ENCODE results near the gene PDE4D. TPM values are rescaled to one million over a fixed set of nuclear protein-coding genes. Genes with fewer than 3 reads are reported as not detected.

The PDE4D gene
- total and polyA plus RNA-seq, 9 donors: 21.1 to 65.9 (median 33.0) TPM

GRCh38 chr5:59830536-59831200 is 62.9 kb downstream of the PDE4D start:
- no peak overlapping the region for H3K27ac ChIP-seq (ENCODE audit: low read length)
- H3K9me3 ChIP-seq (replicated peaks; ENCODE audit: control insufficient read depth, low read depth, low read length): no peaks in the 10 kb centered on the region
- no CpG with 5 or more reads among the region's 2 CpGs for WGBS (ENCODE audit: insufficient coverage)

GRCh38 chr5:59829922-59830321 is 63.6 kb downstream of the PDE4D start:
- no peak overlapping the region for H3K27ac ChIP-seq (ENCODE audit: low read length)
- no peaks in the 10 kb centered on the region for H3K27me3 ChIP-seq (ENCODE audit: control insufficient read depth, insufficient read depth, low read length)
- no peak overlapping the region for H3K4me3 ChIP-seq (ENCODE audit: low read length)
- H3K36me3 ChIP-seq (ENCODE audit: control insufficient read depth, insufficient read depth, low read length): no peaks in the 10 kb centered on the region
- WGBS (ENCODE audit: insufficient coverage): no CpG with 5 or more reads among the region's 2 CpGs
- H3K4me1 ChIP-seq (ENCODE audit: control insufficient read depth, insufficient read depth, low read length): no peaks in the 10 kb centered on the region
- DNase-seq: no peak
- no peaks in the 10 kb centered on the region for H3K9me3 ChIP-seq (replicated peaks; ENCODE audit: control insufficient read depth, low read depth, low read length)

More at GRCh38 chr5:59830536-59831200, 62.9 kb downstream of the PDE4D start:
- H3K27me3 ChIP-seq (ENCODE audit: control insufficient read depth, insufficient read depth, low read length): no peaks in the 10 kb centered on the region
- no peaks in the 10 kb centered on the region for H3K4me1 ChIP-seq (ENCODE audit: control insufficient read depth, insufficient read depth, low read length)
- DNase-seq: no peak
- no peak overlapping the region for H3K4me3 ChIP-seq (ENCODE audit: low read length)
- no peaks in the 10 kb centered on the region for H3K36me3 ChIP-seq (ENCODE audit: control insufficient read depth, insufficient read depth, low read length)

GRCh38 chr5:59829386-59829785 is 64.1 kb downstream of the PDE4D start:
- 17% methylated on average over 1 of the region's 1 CpG for WGBS (ENCODE audit: insufficient coverage)
- peak; percentile 79 for DNase-seq
- H3K36me3 ChIP-seq (ENCODE audit: control insufficient read depth, insufficient read depth, low read length): no peaks in the 10 kb centered on the region

GRCh38 chr5:59828623-59829022 is 64.9 kb downstream of the PDE4D start:
- Histone ChIP-seq H3K9me3 (replicated peaks; ENCODE audit: control insufficient read depth, low read depth, low read length) (no peaks in the 10 kb centered on the region), H3K27ac (ENCODE audit: low read length) (no peak overlapping the region), H3K4me3 (ENCODE audit: low read length) (no peak overlapping the region), H3K36me3 (ENCODE audit: control insufficient read depth, insufficient read depth, low read length) (no peaks in the 10 kb centered on the region), H3K4me1 (ENCODE audit: control insufficient read depth, insufficient read depth, low read length) (no peaks in the 10 kb centered on the region), H3K27me3 (ENCODE audit: control insufficient read depth, insufficient read depth, low read length) (no peaks in the 10 kb centered on the region)
- 56% methylated on average over 2 of the region's 3 CpGs for WGBS (ENCODE audit: insufficient coverage)
- DNase-seq: peak; percentile 37

More at GRCh38 chr5:59829386-59829785, 64.1 kb downstream of the PDE4D start:
- H3K4me3 ChIP-seq (ENCODE audit: low read length): no peak overlapping the region
- no peaks in the 10 kb centered on the region for H3K9me3 ChIP-seq (replicated peaks; ENCODE audit: control insufficient read depth, low read depth, low read length)
- H3K4me1 ChIP-seq (ENCODE audit: control insufficient read depth, insufficient read depth, low read length): no peaks in the 10 kb centered on the region
- no peak overlapping the region for H3K27ac ChIP-seq (ENCODE audit: low read length)
- H3K27me3 ChIP-seq (ENCODE audit: control insufficient read depth, insufficient read depth, low read length): no peaks in the 10 kb centered on the region

- Histone ChIP-seq H3K9me3 (replicated peaks; ENCODE audit: control insufficient read depth, low read depth, low read length) (no peaks in the 10 kb centered on the region), H3K4me1 (ENCODE audit: control insufficient read depth, insufficient read depth, low read length) (no peaks in the 10 kb centered on the region), H3K27me3 (ENCODE audit: control insufficient read depth, insufficient read depth, low read length) (no peaks in the 10 kb centered on the region), H3K36me3 (ENCODE audit: control insufficient read depth, insufficient read depth, low read length) (no peaks in the 10 kb centered on the region), H3K4me3 (ENCODE audit: low read length) (no peak overlapping the region), H3K27ac (ENCODE audit: low read length) (no peak overlapping the region)
- DNase-seq: no peak
- WGBS (ENCODE audit: insufficient coverage): no CpG with 5 or more reads among the region's 1 CpG
These were observed 66.5 kb downstream of the PDE4D start for GRCh38 chr5:59826996-59827395.

- DNase-seq: no peak
- Histone ChIP-seq H3K27me3 (ENCODE audit: control insufficient read depth, insufficient read depth, low read length) (no peaks in the 10 kb centered on the region), H3K27ac (ENCODE audit: low read length) (no peak overlapping the region), H3K36me3 (ENCODE audit: control insufficient read depth, insufficient read depth, low read length) (no peaks in the 10 kb centered on the region), H3K4me1 (ENCODE audit: control insufficient read depth, insufficient read depth, low read length) (no peaks in the 10 kb centered on the region), H3K9me3 (replicated peaks; ENCODE audit: control insufficient read depth, low read depth, low read length) (no peaks in the 10 kb centered on the region), H3K4me3 (ENCODE audit: low read length) (no peak overlapping the region)
- 17% methylated on average over 1 of the region's 2 CpGs for WGBS (ENCODE audit: insufficient coverage)
These were observed 70.1 kb downstream of the PDE4D start for GRCh38 chr5:59823420-59823819.

- H3K4me1 ChIP-seq (ENCODE audit: control insufficient read depth, insufficient read depth, low read length): no peaks in the 10 kb centered on the region
- H3K27ac ChIP-seq (ENCODE audit: low read length): no peak overlapping the region
- no peaks in the 10 kb centered on the region for H3K9me3 ChIP-seq (replicated peaks; ENCODE audit: control insufficient read depth, low read depth, low read length)
- no peak overlapping the region for H3K4me3 ChIP-seq (ENCODE audit: low read length)
- H3K27me3 ChIP-seq (ENCODE audit: control insufficient read depth, insufficient read depth, low read length): no peaks in the 10 kb centered on the region
- no peak for DNase-seq
- no peaks in the 10 kb centered on the region for H3K36me3 ChIP-seq (ENCODE audit: control insufficient read depth, insufficient read depth, low read length)
- no CpG with 5 or more reads among the region's 3 CpGs for WGBS (ENCODE audit: insufficient coverage)
These were observed 73.7 kb downstream of the PDE4D start for GRCh38 chr5:59819806-59820205.

- Histone ChIP-seq H3K27ac (ENCODE audit: low read length) (no peak overlapping the region), H3K36me3 (ENCODE audit: control insufficient read depth, insufficient read depth, low read length) (no peaks in the 10 kb centered on the region), H3K27me3 (ENCODE audit: control insufficient read depth, insufficient read depth, low read length) (no peaks in the 10 kb centered on the region), H3K4me3 (ENCODE audit: low read length) (no peak overlapping the region), H3K9me3 (replicated peaks; ENCODE audit: control insufficient read depth, low read depth, low read length) (no peaks in the 10 kb centered on the region), H3K4me1 (ENCODE audit: control insufficient read depth, insufficient read depth, low read length) (no peaks in the 10 kb centered on the region)
- WGBS (ENCODE audit: insufficient coverage): no CpG with 5 or more reads among the region's 6 CpGs
- no peak for DNase-seq
These were observed 76.0 kb downstream of the PDE4D start for GRCh38 chr5:59817536-59817935.

- H3K4me3 ChIP-seq (ENCODE audit: low read length): no peak overlapping the region
- no peaks in the 10 kb centered on the region for H3K4me1 ChIP-seq (ENCODE audit: control insufficient read depth, insufficient read depth, low read length)
- no peak overlapping the region for H3K27ac ChIP-seq (ENCODE audit: low read length)
- no peaks in the 10 kb centered on the region for H3K9me3 ChIP-seq (replicated peaks; ENCODE audit: control insufficient read depth, low read depth, low read length)
- H3K36me3 ChIP-seq (ENCODE audit: control insufficient read depth, insufficient read depth, low read length): no peaks in the 10 kb centered on the region
- no peak for DNase-seq
- no peaks in the 10 kb centered on the region for H3K27me3 ChIP-seq (ENCODE audit: control insufficient read depth, insufficient read depth, low read length)
- no CpG with 5 or more reads among the region's 6 CpGs for WGBS (ENCODE audit: insufficient coverage)
These were observed 76.7 kb downstream of the PDE4D start for GRCh38 chr5:59816654-59817300.

- Histone ChIP-seq H3K9me3 (replicated peaks; ENCODE audit: control insufficient read depth, low read depth, low read length) (no peaks in the 10 kb centered on the region), H3K4me1 (ENCODE audit: control insufficient read depth, insufficient read depth, low read length) (no peaks in the 10 kb centered on the region), H3K27ac (ENCODE audit: low read length) (no peak overlapping the region), H3K36me3 (ENCODE audit: control insufficient read depth, insufficient read depth, low read length) (no peaks in the 10 kb centered on the region), H3K27me3 (ENCODE audit: control insufficient read depth, insufficient read depth, low read length) (no peaks in the 10 kb centered on the region), H3K4me3 (ENCODE audit: low read length) (no peak overlapping the region)
- WGBS (ENCODE audit: insufficient coverage): 45% methylated on average over 2 of the region's 2 CpGs
- DNase-seq: no peak
These were observed 79.0 kb downstream of the PDE4D start for GRCh38 chr5:59814537-59814872.
